BJ (cell line): ENCODE data around the gene SLITRK2. TPM values are rescaled to one million over a fixed set of nuclear protein-coding genes. Genes with fewer than 3 reads are reported as not detected.

Experiments
- CTCF ChIA-PET: fragments of 350-600 bp; formaldehyde crosslinking; extraction: SDS; loops from one replicate; lab custom pipeline; 2021; ENCODE audit warnings: antibody characterized with exemption, inconsistent platforms; lab: Yijun Ruan, JAX
- POLR2A ChIA-PET: fragments of 300-600 bp; sonication (Branson Sonifier 250); formaldehyde crosslinking; extraction: SDS; loops from one replicate; lab custom pipeline; 2021; ENCODE audit warnings: antibody characterized with exemption; lab: Charles Lee
- DNase-seq: peaks from one replicate; pipeline ENCODE4 v3.0.0-alpha.2; 2011; ENCODE audit warnings: low read depth
- H3K27me3 ChIP-seq: 2 replicates; pipeline ENCODE4 v1.6.0; 2011; ENCODE audit warnings: low read length; ENCODE audit not compliant: control insufficient read depth, insufficient read depth
- H3K36me3 ChIP-seq: 2 replicates; pipeline ENCODE4 v1.5.1; 2011; ENCODE audit warnings: low read length; ENCODE audit not compliant: control insufficient read depth, insufficient read depth
- H3K4me3 ChIP-seq: 2 replicates; pipeline ENCODE4 v1.5.1; 2011; ENCODE audit warnings: low read depth, mild to moderate bottlenecking, control low read depth, low read length
- polyA plus RNA-seq: library from polyadenylated mRNA; depleted of rRNA; stranded (reverse); fragments of >200 nt; gene quantifications from 2 replicates; pipeline ENCODE4 v1.2.3, GENCODE V29; 2011
- small RNA-seq: library from RNA; depleted of rRNA; stranded (forward); fragments of <200 nt; gene quantifications from one replicate; pipeline ENCODE3, GENCODE V24; 2012; ENCODE audit warnings: low replicate concordance, low read depth; ENCODE audit not compliant: insufficient read length
- TF ChIP-seq, protein P1 (sequence below): IDR thresholded peaks from 2 replicates; pipeline ENCODE4 v1.5.1; 2011; ENCODE audit warnings: low read depth, mild to moderate bottlenecking, control low read depth, inconsistent platforms, low read length, moderate library complexity; ENCODE audit not compliant: insufficient read depth

The SLITRK2 gene
- polyA plus RNA-seq, 1 experiment, result not detected

GRCh38 chrX:145853181-145853580, 35.6 kb downstream of the SLITRK2 start:
- TF ChIP-seq, protein P1, sequence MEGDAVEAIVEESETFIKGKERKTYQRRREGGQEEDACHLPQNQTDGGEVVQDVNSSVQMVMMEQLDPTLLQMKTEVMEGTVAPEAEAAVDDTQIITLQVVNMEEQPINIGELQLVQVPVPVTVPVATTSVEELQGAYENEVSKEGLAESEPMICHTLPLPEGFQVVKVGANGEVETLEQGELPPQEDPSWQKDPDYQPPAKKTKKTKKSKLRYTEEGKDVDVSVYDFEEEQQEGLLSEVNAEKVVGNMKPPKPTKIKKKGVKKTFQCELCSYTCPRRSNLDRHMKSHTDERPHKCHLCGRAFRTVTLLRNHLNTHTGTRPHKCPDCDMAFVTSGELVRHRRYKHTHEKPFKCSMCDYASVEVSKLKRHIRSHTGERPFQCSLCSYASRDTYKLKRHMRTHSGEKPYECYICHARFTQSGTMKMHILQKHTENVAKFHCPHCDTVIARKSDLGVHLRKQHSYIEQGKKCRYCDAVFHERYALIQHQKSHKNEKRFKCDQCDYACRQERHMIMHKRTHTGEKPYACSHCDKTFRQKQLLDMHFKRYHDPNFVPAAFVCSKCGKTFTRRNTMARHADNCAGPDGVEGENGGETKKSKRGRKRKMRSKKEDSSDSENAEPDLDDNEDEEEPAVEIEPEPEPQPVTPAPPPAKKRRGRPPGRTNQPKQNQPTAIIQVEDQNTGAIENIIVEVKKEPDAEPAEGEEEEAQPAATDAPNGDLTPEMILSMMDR, result no peak
- Histone ChIP-seq H3K4me3 (no peak overlapping the region), H3K27me3 (no peaks in the 10 kb centered on the region), H3K36me3 (no peaks in the 10 kb centered on the region)
- DNase-seq, result no peak
- ChIA-PET POLR2A (no interaction called here), CTCF (no interaction called here)

- no peaks in the 10 kb centered on the region for H3K36me3 ChIP-seq
- CTCF ChIA-PET, result no interaction called here
- H3K4me3 ChIP-seq, result no peak overlapping the region
- no peaks in the 10 kb centered on the region for H3K27me3 ChIP-seq
- DNase-seq, result no peak
- POLR2A ChIA-PET, result no interaction called here
- TF ChIP-seq, protein P1, result no peak
Measured at GRCh38 chrX:145856181-145856580, 38.6 kb downstream of the SLITRK2 start.

DNA sequence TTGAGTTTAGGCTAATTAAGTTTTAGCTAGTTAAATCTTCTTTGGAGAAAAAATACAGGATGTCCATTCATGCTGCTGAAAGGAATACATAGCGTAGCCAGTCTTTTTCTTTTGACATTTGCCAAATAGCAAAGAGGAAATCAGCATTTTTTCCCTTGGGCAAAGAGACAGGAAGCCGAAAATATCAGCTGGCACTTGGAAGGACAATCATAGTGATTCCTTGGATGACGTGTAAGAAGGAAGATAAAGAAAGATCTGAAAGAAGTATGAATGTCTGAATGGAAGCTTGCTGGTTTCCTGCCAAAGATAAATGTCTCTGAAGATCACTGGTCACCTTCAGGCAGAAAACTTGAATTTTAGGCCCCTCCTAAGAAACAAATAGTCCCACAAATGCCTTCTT, 44.2 kb downstream of the SLITRK2 start:
- DNase-seq, result no peak
- no peak overlapping the region for H3K4me3 ChIP-seq
- no peaks in the 10 kb centered on the region for H3K36me3 ChIP-seq
- ChIA-PET POLR2A (no interaction called here), CTCF (no interaction called here)
- TF ChIP-seq, protein P1, result no peak
- no peaks in the 10 kb centered on the region for H3K27me3 ChIP-seq

DNA sequence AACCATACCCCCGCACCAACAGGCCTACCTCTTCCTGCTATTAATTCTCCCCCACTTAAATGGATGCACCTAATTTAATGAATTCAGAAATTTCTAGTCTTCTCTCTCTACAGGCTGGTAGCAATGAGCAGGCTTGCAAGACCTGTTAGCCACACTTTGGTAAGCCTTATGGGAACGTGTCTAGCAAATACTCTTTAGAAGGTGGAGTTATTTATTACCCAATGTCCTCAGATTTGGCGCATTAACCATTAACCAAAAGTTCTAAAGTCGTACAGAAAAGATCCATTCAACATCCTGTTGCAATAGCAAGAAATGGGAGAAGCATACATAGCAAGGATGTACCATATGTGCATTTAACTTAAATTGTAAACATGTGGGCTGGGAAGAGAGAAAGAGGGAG, 47.5 kb downstream of the SLITRK2 start:
- H3K27me3 ChIP-seq, result no peaks in the 10 kb centered on the region
- no peaks in the 10 kb centered on the region for H3K36me3 ChIP-seq
- CTCF ChIA-PET, result no interaction called here

More for the DNA sequence above, 47.5 kb downstream of the SLITRK2 start:
- H3K4me3 ChIP-seq, result no peak overlapping the region
- POLR2A ChIA-PET, result no interaction called here
- TF ChIP-seq, protein P1, result no peak
- no peak for DNase-seq

Small RNAs within 50 kb of the gene (small RNA-seq; reads per million reads assigned to genes)
- not detected for gene AL109653.1
